K562 (cell line): Measurements from ENCODE around the gene GAPDHS. TPM values are rescaled to one million over a fixed set of nuclear protein-coding genes. Genes with fewer than 3 reads are reported as not detected.

Experiments used
- AFF4 ChIP-seq: sonication (generic); formaldehyde crosslinking; IDR thresholded peaks from 2 replicates; pipeline ENCODE4 v1.8.0; 2023; ENCODE audit warnings: mild to moderate bottlenecking, missing genetic modification reagents
- BRCA1 ChIP-seq, 2 experiments: fragments of 450-650 bp in 1 of 2; sonication (generic) in 1 of 2; formaldehyde crosslinking in 1 of 2; IDR thresholded peaks; 2 replicates each; pipeline versions ENCODE4 v1.5.0 to v1.6.1; 2017 to 2020; ENCODE audit warnings: mild to moderate bottlenecking in 1 of 2, missing genetic modification reagents in 1 of 2
- CEBPB ChIP-seq: fragments of 450-650 bp; IDR thresholded peaks from 2 replicates; pipeline ENCODE4 v1.6.1; 2016; ENCODE audit warnings: missing genetic modification characterization, missing compliant biosample characterization
- ELK3 ChIP-seq: fragments of 450-650 bp; formaldehyde crosslinking; IDR thresholded peaks from 2 replicates; pipeline ENCODE4 v1.4.0; 2020; ENCODE audit warnings: mild to moderate bottlenecking
- HMG20A ChIP-seq: fragments of 450-650 bp; formaldehyde crosslinking; conservative IDR thresholded peaks from 2 replicates; pipeline ENCODE4 v1.4.0; 2020; ENCODE audit warnings: mild to moderate bottlenecking, mixed read lengths
- JUNB ChIP-seq: fragments of 450-650 bp; formaldehyde crosslinking; conservative IDR thresholded peaks from 2 replicates; pipeline ENCODE4 v1.4.0; 2020; ENCODE audit warnings: mild to moderate bottlenecking
- KAT2B ChIP-seq: IDR thresholded peaks from one replicate; pipeline ENCODE4 v1.6.1; 2012; ENCODE audit warnings: low read depth, mild to moderate bottlenecking, control low read depth, inconsistent platforms, low read length, moderate library complexity
- KDM4B ChIP-seq, 2 experiments: fragments of 450-650 bp in 1 of 2; sonication (generic) in 1 of 2; IDR thresholded peaks; 2 replicates each; pipeline ENCODE4 v1.6.1; 2016 to 2017; ENCODE audit warnings: borderline replicate concordance in 2 of 2, antibody characterized with exemption in 1 of 2, low read depth in 1 of 2, mild to moderate bottlenecking in 1 of 2
- KDM5B ChIP-seq: fragments of 200-600 bp; sonication (generic); IDR thresholded peaks from 2 replicates; pipeline ENCODE4 v1.6.1; 2012; ENCODE audit warnings: low read depth, mild to moderate bottlenecking, moderate library complexity, low read length, control low read depth, inconsistent platforms; ENCODE audit not compliant: insufficient replicate concordance
- MIER1 ChIP-seq: fragments of 450-650 bp; IDR thresholded peaks from 2 replicates; pipeline ENCODE4 v1.6.1; 2016; ENCODE audit warnings: antibody characterized with exemption, mild to moderate bottlenecking, low read depth
- POLR2A ChIP-seq: fragments of 450-650 bp; conservative IDR thresholded peaks from 2 replicates; pipeline ENCODE4 v1.6.1; 2016
- POLR3A ChIP-seq: IDR thresholded peaks from 2 replicates; pipeline ENCODE4 v1.6.1; 2011; ENCODE audit warnings: borderline replicate concordance, mild to moderate bottlenecking, moderate library complexity; ENCODE audit not compliant: insufficient read length, insufficient read depth; ENCODE audit errors: extremely low read depth
- SETDB1 ChIP-seq: IDR thresholded peaks from one replicate; pipeline ENCODE4 v1.6.1; 2012; ENCODE audit warnings: low read length, control low read depth, inconsistent platforms
- SNAPC5 ChIP-seq: fragments of 250-450 bp; sonication (Bioruptor Pico); IDR thresholded peaks from 2 replicates; pipeline ENCODE4 v1.8.0; 2021; ENCODE audit warnings: moderate library complexity, mild to moderate bottlenecking, inconsistent platforms
- SNIP1 ChIP-seq: fragments of 450-650 bp; IDR thresholded peaks from 2 replicates; pipeline ENCODE4 v1.7.1; 2017; ENCODE audit warnings: low read depth, mild to moderate bottlenecking
- ZBTB11 ChIP-seq, 3 experiments: fragments of 200-800 bp in 1 of 3; fragments of 250-450 bp in 1 of 3; fragments of 450-650 bp in 1 of 3; sonication (Bioruptor Pico) in 1 of 3; sonication (Bioruptor generic) in 1 of 3; formaldehyde crosslinking in 1 of 3; IDR thresholded peaks; 2 replicates each; pipeline versions ENCODE4 v1.6.1 to v1.8.0; 2016 to 2022; ENCODE audit warnings: mild to moderate bottlenecking in 2 of 3, missing genetic modification characterization in 2 of 3, missing compliant biosample characterization in 1 of 3, moderate library complexity in 1 of 3
- ZNF184 ChIP-seq: sonication (generic); formaldehyde crosslinking; IDR thresholded peaks from 2 replicates; pipeline ENCODE4 v1.5.0; 2020; ENCODE audit warnings: missing genetic modification reagents
- ZNF41 ChIP-seq: fragments of 250-450 bp; sonication (Bioruptor Pico); conservative IDR thresholded peaks from 2 replicates; pipeline ENCODE4 v1.4.0; 2020; ENCODE audit warnings: mild to moderate bottlenecking
- ZSCAN32 ChIP-seq: fragments of 450-650 bp; formaldehyde crosslinking; IDR thresholded peaks from 2 replicates; pipeline ENCODE4 v1.4.0; 2020; ENCODE audit warnings: mild to moderate bottlenecking, moderate library complexity
- polyA plus RNA-seq, 8 experiments: library from polyadenylated mRNA; depleted of rRNA in 4 of 8; stranded (reverse) in 5 of 8; unstranded in 3 of 8; fragments of >200 nt; fragmentation: Nextera tagmentation in 2 of 8; fragmentation: Illumina TruSeq in 1 of 8; extraction: Ambion mirVana in 2 of 8; extraction: Trizol in 1 of 8; gene quantifications; 2 replicates each; pipeline versions ENCODE4 v1.2.1 to v1.2.3, GENCODE V29; 2011 to 2014; ENCODE audit warnings: inconsistent platforms in 1 of 8, missing spikeins in 1 of 8
- total RNA-seq, 7 experiments: library from RNA; depleted of rRNA in 6 of 7; stranded (reverse); fragments of >200 nt in 6 of 7; fragmentation: Illumina TruSeq in 2 of 7; extraction: Trizol in 2 of 7; gene quantifications; 2 replicates each; pipeline versions ENCODE4 v1.2.1 to v1.2.3, GENCODE V29; 2011 to 2021; ENCODE audit warnings: low replicate concordance in 1 of 7

The GAPDHS gene
- total and polyA plus RNA-seq, 9 of the 15 experiments (the other 6 are each of a cell fraction or from before 2014, with no cell fraction given) = 0.08 to 0.12 TPM; not detected in 7

- TF ChIP-seq AFF4 (CRISPR knock-in tag) (no peak), SNIP1 (no peak), KDM4B (IDR thresholded peaks at IDR 0.05; ENCODE audit: borderline replicate concordance in 2 of 2, low read depth in 1 of 2) (peak in 1 of 2 experiments; percentile 38; a peak in 1 of 4 replicates), SNAPC5 (CRISPR knock-in tag) (no peak), BRCA1 (IDR thresholded peaks at IDR 0.05) (no peak), BRCA1 (CRISPR knock-in tag; IDR thresholded peaks at IDR 0.05) (no peak), MIER1 (peak; percentile 40; the same call in 1 of the 2 replicates), JUNB (CRISPR knock-in tag) (no peak), POLR2A (peak; percentile 90), ZNF41 (CRISPR knock-in tag) (no peak), HMG20A (CRISPR knock-in tag) (no peak), SETDB1 (no peak), ELK3 (CRISPR knock-in tag) (no peak), KDM5B (peak; percentile 81), KAT2B (no peak), ZSCAN32 (CRISPR knock-in tag) (no peak), POLR3A (no peak), CEBPB (tag) (peak; percentile 40), ZNF184 (no peak), ZBTB11 (CRISPR knock-in tag; IDR thresholded peaks at IDR 0.05) (peak in 1 of 3 experiments; percentile 67; a peak in 3 of 6 replicates)
These were observed 12.0 kb downstream of the GAPDHS start, which contains the start of gene TMEM147 (continued) for GRCh38 chr19:35545001-35545854.
